Stimulated activated naive CD4-positive, alpha-beta T cell treated with Interleukin-2 at 50 U/mL for 16 hours (primary cell): ENCODE results near the gene ALKBH4.
"Not testable (repeated sequence)": the region's sequence is repeated elsewhere in the genome, so short reads cannot be mapped to it uniquely, and the experiment has no call there.

Experiments used
- DNase-seq: peaks from one replicate; lab custom pipeline; 2025; lab: John Stamatoyannopoulos, UW

Gene ALKBH4

DNA sequence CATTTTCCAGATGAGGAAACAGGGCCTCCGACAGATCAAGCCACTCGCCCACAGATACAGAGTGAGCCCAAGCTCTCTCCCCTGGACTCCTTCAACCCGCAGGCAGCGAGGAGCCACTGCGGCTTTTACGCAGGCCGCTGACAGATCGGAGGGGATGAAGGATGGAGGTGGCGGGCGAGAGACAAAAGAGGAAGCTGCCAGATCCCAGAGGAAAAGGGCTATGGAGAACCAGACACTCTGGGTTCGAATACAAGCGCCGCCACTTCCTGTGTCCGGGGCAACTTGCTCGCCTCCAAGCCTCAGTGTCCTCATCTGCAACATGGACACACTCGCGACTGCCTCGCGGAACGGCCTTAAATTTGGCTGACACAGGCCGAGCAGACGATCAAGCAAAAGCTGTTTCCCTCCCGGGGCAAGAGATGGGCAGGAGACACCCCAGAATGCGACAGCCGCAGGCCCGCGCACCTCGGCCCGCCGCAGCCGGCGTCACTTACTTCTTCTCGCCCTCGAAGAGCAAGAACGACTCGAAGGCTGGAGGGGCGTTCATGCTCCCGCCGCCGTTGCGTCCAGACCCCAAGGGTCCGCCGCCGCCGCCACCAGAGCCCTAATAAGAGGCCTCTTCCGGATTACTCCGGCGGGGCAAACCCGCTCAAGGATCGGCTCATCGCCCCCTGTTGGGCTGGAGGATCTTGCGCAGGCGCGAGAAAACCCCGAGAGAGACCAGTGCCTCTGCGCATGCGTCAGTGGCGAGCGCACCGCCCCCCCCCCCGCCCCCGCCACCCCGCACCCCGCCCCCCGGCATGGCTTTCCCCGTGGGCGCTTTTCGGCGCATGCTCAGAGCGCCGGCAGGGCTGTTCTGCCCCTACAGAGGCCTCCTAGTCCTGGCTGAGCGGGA lies 13.9 kb upstream of the ALKBH4 start, which contains the start of gene POLR2J:
TSS of gene POLR2J (minus strand) at position 609 of the 895 bp plus-strand sequence. CDS start at position 547, 62 bp downstream.
- not testable (repeated sequence) for DNase-seq

DNA sequence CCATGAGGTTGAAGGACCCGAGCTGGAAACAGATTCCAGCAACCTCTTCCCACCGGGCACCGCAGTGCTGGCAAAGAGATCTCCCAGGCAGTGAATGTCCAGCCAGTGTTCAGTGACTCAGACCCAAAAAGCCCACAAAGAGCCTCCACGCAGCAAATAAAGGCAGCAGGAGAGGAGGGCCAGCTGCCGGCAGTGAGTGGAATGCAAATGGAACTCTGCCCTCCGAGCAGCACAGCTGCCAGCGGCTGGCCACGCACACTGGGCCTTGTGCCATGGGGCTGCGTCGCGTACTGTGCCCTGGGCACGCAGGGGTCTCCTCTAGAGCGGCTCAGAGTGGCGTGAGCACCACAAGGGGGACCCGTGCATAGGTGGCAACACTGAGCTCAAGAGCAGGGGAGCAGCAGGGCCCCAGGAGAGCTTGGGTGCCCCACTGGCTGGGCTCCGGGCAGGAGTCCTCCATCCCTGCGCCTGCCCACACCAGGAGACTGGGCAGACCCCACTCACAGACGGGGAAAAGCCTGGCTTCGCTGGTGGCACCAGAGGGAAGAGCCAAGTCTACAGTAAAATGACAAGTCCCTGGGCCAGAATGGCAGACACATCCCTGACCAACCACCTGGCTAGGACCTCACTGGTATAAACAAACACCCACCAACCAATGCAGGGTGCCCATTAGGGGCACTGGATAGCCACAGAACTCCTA lies 10.2 kb upstream of the ALKBH4 start:
- DNase-seq = not testable (repeated sequence)

DNA sequence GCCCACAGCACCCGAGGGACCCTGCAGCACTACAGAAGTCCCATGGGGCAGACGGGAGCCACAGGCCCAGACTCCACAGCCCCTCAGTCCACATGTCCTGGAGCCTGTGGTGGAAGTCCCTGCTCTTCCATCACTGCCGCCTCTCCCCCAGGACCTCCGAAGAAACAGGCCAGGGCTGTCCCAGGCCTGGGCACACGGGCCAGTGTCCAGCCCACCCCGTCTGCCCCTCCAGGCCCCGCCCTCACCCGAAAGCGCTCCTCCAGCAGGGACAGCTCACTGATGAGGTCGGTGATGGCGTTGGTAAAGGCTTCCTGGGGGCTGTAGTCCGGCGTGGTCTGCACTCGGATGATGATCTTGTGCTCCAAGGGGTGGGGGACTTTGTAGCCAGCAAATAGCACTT lies 9.5 kb upstream of the ALKBH4 start:
- DNase-seq = not testable (repeated sequence)

DNA sequence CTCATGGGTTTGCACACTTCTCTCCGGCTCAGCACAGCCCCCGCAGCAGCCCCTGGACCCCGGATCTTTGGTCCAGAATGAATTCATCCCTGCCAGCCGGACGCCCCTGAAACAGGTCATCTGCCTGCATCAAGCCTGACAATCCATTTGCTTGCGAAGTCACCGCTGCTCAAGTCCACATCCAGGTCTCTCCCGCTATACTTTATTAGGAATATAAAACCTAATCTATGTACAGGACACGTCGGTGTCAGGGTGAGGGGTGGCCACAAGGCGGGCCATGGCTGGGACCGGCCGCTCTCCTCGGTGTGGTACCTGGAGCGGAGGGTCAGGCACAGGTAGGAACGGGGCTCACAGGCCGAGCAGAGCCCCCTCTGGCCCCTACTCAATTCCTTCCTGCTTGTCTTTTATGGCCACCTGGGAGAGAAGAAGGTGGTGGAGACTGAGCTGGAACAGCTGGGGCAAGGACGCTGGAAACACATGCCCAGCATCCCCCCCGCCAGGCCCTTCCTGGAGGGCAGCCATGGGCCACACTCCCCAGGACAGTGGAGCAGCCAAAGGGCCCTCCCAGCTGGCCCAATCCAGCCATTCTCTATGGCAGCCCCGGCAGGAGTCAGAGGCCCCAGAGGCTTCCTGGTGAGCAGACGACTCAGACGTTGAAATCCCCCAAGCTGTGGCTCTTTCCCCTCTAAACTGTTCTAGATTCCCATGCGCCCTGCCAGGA lies 8.8 kb upstream of the ALKBH4 start:
- DNase-seq = no peak

DNA sequence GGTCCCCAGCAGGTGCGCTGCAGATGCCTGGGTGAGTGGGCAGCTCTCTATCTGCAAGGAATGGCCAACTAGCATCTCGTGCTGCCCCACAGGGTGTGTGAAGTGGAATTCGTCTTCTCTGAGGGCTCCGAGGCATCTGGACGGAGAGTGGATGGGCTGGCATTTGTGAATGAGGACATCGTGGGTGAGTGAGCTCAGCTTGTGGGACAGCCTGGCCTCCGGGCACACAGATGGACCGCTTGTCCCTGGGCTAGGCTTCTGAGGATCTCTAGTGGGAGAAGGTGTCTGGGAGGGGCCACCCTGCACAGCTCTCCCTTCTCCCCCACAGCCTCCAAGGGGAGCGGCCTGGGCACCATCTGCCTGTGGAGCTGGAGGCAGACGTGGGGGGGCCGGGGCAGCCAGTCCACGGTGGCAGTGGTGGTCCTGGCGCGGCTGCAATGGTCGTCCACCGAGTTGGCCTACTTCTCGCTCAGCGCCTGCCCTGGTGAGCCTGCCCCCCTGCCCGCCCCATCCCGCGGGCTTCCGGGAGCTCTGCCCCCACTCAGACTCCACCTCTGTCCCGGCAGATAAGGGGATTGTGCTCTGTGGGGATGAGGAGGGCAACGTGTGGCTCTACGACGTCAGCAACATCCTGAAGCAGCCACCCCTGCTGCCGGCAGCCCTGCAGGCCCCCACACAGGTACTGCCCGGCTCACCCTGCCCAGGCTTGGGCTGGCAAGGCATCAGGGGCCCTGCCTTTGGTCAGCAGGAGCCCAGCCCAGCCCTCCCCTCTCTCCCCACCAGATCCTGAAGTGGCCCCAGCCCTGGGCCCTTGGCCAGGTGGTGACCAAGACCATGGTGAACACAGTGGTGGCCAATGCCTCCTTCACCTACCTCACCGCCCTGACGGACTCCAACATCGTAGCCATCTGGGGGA lies 7.7 kb upstream of the ALKBH4 start:
- DNase-seq = no peak

DNA sequence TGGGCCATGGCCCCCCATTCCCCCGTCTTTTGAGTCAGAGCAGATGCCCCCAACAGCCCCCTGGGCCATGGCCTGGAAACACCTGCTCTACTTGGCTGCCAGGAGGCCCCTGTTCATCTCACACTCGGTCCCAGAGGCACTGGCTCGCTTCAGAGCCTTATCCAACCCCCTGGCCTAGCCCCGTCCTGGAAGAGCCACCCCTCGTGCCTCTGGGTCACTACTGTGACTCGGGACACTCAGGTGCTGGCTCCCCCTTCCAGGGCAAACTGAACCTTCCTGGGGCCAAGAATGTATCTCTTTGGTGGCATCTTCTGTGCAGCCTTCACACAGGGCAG lies 7.1 kb upstream of the ALKBH4 start:
- no peak for DNase-seq

DNA sequence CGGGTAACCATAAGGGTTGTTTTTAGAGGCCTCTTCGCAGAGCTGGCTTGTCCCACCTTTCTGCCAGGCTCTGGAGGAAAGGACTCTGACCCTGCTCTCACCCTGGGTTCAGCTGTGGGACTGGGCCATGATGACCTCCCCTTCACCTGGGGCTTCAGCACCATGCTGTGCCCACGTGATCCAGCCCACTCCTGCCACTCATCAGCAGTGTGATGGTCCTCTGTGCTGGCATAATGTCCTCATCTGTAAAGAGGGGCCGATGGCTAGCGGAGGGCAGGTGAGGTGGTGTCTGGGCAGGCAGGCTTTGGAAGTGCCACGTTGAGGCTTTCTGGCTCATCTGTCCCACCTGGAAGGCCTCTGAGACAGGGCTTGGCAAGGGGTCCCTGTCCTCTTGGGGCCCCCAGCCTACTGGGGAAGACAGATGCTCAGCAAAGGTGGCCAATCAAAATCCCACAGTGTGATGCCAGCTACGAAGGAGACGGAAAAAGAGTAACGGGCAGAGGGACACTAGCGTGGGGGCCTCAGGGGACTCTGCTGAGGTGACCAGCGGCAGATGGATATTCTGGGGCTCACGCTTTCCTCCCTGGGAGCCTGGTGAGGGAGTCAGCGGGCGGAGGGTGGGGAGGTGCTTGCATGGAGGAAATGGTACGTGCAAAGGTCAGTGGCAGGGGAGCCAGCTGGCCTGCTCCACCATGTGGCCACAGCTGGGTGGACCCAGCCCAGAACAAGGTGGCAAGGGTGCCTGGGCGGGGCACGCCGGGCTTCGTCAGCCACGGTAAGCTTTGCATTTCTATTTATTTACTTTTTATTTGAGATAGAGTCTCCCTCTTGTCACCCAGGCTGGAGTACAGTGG lies 5.5 kb upstream of the ALKBH4 start:
- no peak for DNase-seq

DNA sequence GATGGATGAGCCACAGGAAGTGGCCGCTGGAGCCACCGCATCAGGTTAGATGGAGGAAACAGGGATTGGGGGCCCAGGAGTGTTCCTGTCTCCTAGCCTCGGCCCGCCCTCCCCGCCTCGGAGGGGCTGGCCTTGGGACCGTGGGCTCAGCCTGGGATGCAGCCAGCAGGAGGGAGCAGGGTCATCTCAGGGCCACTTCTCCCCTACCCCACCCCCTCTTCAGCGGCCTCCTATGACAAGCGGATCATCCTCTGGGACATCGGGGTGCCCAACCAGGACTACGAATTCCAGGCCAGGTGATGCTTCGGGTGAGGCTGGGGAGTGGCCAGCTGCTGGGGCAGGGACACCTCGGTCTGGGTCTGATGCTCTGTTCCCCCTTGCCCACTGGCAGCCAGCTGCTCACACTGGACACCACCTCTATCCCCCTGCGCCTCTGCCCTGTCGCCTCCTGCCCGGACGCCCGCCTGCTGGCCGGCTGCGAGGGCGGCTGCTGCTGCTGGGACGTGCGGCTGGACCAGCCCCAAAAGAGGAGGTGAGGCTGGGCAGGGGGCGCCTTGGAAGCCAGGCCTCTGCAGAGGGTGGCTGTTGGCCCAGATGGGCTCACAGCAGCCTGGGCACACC lies 4.8 kb upstream of the ALKBH4 start:
- DNase-seq = no peak

DNA sequence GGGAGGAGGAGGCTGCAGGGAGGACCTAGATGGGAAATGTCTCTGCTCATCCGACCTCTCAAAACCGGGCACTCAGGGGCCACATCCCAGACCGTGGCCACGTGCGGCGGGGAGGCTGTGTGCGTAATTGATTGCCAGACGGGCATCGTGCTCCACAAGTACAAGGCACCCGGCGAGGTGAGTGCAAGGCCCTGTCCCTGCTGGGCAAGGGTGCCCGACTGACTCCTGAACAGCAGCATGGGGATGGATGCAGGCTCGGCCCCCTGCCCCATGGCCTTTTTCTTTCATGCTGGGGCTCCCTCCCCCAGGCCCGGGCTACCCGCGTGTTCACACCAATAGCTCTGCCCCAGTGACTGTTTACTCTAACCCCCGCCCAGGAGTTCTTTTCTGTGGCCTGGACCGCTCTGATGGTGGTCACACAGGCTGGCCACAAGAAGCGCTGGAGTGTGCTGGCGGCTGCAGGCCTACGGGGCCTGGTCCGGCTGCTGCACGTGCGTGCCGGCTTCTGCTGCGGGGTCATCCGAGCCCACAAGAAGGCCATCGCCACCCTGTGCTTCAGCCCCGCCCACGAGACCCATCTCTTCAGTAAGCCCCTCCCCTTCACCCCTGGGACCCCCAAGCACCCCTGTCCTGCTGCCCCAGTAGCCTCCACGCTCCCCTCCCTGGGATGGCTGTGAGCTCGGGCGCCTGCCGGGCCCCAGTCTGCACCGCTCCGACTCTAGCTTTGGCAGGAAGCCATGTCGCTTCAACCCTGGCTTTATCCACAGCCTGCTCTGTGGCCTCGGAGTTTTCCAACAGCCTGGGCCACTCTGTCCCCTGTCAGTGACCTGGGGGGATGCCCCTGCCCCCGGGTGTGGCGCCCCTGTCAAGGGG lies 4.1 kb upstream of the ALKBH4 start:
- DNase-seq = no peak

DNA sequence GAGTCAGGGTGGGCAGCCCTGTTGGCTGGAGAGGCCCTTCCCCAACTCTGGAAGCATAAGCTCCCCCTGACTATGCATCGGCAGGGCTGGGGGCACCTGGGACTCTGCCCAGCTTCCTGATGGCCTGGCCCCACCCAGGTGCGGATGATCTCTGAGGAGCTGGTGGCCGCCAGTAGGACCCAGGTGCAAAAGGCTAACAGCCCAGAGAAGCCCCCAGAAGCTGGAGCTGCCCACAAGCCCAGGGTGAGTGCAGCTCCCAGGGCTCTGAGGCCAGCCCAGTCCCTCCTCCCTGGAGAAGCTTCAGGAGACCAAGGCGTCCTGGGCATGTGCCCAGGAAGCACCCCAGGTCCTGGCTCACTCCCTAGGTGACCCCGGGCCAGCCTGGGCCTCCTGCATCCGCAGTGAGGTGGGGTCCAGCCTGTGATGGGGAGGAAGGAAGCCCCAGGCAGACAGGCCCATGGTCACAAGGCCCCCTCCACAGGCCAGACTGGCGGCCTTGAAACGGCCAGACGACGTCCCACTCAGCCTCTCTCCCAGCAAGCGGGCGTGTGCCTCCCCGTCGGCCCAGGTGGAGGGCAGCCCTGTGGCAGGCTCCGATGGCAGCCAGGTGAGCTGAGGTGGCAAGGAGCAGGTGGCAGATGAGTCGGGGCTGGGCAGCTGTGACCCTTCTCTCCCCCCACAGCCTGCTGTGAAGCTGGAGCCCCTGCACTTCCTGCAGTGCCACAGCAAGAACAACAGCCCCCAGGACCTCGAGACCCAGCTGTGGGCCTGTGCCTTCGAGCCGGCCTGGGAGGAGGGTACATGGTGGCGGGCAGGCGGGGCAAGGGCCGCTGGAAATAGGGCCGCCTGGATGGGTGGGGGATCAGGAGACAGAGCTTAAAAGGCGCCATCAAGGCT lies 3.2 kb upstream of the ALKBH4 start:
- DNase-seq = no peak

DNA sequence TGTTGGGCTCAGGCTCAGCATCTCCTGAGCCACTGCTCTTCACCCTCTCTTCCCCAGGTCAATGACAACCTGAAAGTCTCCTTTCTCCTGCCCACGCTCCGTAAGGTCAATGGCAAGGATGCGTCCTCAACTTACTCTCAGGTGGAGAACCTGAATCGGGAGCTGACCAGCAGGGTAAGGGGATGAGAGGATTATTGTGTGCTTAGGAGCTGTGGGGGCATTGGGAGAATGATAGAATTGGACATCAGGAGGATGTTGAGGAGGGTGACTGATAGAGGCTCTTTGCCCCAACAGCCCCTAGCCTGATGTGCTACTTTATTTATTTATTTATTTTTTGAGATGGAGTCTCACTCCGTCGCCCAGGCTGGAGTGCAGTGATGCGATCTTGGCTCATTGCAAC lies 1.4 kb upstream of the ALKBH4 start:
- no peak for DNase-seq

DNA sequence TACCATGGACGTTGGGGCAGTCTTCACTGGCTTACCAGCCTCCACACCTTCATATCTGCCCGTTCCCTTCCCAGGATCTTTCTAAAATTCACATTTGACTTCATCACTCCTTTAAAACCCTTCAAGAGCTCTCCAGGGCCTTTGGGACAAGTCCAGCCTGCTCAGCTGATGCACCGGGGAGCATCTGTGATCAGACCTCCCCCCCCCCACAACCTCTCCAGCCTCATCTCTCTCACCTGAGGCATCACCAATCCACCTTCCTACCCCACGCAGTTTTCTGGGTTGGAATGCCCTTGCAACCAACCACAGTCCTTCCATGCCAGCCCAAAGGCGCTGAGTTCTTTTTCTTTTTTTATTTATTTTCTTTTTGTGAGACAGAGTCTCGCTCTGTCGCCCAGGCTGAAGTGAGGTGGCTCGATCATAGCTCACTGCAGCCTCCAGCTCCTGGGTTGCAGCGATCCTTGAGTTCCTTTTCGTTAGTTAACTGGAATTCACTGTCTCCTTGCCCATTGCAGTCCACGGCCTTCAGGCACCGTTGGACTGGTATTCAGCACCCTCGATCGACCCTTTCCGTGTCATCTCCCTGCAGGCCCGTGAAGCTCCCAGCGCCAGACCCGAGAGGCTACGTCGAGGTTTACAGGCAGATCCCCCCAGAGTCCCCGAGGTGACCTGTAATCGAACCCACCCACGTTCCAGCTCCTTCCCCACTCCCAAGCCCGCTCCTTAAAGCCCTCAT lies 654 bp downstream of the ALKBH4 start:
- DNase-seq = peak; percentile 16

DNA sequence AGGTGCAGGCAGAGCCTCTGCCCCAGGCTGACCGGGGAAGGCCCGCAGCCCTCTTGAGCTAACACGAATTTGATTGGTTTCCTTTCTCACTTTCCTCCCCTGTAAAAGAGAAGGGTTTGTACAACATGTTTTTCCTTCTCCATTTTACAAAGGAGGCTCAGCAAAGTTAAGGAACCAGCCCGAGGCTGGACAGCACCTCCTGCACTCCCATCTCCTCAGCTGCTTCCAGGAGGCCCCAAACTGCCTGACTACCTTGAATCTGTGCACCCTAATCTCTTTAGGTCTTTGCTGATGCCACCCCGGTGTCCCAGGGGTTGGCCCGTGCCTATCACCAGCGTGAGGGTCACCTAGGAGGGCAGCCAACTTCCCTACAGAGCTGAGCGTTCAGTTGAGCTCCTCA lies 4.2 kb downstream of the ALKBH4 start:
- no peak for DNase-seq

DNA sequence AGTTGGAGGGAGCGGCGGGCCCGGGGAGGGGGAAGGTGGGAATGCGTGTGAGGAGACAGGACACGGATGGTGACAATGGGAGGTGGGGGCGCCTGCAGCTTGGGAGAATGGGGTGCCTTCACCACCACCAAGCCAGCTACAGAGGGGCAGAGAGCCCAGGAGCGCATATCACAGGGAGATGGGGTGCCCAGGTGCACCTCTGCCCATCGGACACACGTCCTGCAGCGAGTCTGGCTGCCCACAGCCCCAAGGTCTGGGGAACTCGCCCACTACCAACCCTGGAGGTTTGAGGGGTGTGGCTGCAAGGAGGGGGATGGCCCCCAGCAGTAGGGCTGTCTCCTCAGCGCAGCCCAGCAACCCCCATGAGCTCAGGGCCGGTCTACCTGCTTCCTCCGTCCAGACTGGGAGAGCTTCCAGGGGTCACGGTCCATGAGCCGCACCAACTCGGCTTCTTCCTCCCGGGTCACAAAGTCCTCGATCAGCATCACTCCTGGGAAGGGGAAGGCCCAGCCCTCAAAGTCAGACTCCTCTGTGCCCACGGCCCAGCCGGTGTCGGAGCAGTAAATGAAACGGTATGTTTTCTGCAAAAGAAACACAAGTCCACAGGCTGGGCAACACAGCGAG lies 5.3 kb downstream of the ALKBH4 start:
- no peak for DNase-seq

DNA sequence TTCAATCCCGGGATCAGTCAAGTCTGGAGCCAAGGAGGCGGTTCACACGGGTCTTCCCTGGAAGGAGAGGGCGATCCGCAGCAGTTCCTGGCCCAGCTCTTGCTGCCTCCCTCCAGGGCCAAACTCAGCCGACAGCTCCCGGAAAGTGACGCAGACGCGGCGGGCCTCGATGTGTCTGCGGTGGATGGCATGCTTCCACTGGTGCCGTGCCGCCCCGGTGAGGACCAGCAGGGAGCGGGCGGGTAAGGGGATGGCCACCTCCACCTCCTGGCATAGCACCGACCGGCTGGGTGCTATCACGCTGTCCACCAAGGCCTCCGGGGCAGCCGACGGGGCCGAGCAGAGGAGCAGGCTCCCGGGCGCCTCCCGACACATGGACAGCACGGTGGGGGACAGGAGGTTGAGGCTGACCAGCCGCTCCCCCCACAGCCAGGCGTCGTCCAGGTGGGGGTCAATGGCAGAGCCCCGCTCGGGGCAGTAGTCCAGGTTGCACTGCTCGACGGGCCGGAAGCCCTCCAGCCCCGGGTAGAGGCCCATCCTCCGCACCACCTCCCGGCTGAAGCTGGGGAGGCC lies 7.2 kb downstream of the ALKBH4 start:
- no peak for DNase-seq

DNA sequence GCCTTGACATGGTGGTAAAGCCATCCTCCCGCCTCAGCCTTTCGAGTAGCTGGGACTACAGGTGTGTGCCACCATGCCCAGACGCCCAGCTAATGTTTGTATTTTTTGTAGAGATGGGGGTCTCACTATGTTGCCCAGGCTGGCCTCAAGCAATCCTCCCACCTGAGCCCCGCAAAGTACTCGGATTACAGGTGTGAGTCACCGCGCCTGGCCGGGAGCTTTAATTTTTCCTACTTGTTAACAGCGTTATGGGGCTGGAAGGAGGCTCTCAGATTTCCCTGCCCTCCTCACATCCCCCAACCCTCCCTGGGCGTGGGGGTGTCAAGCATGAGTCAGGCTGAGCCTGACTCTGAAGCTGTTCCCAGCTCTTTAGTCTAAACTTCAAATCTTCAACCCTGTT lies 8.3 kb downstream of the ALKBH4 start:
- DNase-seq = no peak

DNA sequence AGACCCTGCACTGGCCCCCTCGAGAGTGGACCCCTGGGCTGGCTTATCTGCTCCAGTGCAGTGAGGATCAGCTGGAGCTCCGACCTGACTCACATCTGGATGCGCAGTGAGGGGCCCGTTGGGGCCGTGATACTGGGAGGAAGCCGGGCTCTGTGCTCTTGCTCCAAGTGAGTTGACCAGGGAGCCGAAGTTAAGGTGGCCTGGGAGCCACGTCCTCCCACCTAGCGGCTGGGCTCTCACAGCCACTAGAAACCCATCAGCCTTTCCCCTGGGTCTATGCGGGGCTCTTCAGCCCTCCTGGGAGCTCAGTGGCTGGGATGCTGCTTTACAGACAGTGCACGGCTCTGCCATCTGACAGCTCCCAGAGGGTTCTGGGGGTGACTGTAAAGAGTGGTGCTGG lies 9.1 kb downstream of the ALKBH4 start:
- no peak for DNase-seq
